ENCODE data around the gene TEX51.

DNA sequence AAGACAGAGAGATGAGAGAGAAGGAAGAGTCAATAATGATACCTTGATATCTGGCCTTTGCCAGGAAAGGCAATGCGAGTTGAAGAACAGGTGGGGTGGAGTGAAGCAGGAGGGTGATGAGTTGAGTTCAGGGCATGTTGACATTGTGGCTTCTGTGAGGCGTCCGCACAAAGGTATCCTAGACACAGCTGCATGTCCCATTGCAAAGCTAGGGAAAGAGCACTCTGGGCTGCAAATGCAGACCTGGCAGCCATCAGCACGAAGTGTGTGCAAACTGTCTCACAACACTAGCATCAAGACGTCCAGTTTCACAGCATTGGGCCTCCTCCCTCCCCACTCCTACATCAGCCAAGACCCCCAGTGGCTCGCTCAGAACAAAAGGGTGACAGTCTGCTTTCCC is 36.1 kb downstream of the TEX51 start:
- TF ChIP-seq, protein P1, sequence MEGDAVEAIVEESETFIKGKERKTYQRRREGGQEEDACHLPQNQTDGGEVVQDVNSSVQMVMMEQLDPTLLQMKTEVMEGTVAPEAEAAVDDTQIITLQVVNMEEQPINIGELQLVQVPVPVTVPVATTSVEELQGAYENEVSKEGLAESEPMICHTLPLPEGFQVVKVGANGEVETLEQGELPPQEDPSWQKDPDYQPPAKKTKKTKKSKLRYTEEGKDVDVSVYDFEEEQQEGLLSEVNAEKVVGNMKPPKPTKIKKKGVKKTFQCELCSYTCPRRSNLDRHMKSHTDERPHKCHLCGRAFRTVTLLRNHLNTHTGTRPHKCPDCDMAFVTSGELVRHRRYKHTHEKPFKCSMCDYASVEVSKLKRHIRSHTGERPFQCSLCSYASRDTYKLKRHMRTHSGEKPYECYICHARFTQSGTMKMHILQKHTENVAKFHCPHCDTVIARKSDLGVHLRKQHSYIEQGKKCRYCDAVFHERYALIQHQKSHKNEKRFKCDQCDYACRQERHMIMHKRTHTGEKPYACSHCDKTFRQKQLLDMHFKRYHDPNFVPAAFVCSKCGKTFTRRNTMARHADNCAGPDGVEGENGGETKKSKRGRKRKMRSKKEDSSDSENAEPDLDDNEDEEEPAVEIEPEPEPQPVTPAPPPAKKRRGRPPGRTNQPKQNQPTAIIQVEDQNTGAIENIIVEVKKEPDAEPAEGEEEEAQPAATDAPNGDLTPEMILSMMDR (IDR thresholded peaks at IDR 0.05; ENCODE audit: low read length) = no peak
- TF ChIP-seq EZH2 (IDR thresholded peaks at IDR 0.05; ENCODE audit: borderline replicate concordance, low read length) = no peak
